ENCODE data around the gene TIMM9.
"Not testable (repeated sequence)": the region's sequence is repeated elsewhere in the genome, so short reads cannot be mapped to it uniquely, and the experiment has no call there.

The TIMM9 gene

GRCh38 chr14:58398495-58398894 is 28.8 kb downstream of the TIMM9 start:
- no peak for DNase-seq (ENCODE audit: low spot score)

GRCh38 chr14:58397156-58397555 is 30.2 kb downstream of the TIMM9 start:
- no peak for DNase-seq (ENCODE audit: low spot score)

GRCh38 chr14:58395812-58396788 is 31.2 kb downstream of the TIMM9 start, which contains the start of gene TOMM20L:
TSS of gene TOMM20L (plus strand) at chr14:58395930. CDS start at chr14:58395958, 28 bp downstream.
- DNase-seq (ENCODE audit: low spot score), result peak; percentile 35

GRCh38 chr14:58395562-58395811 is 31.8 kb downstream of the TIMM9 start:
- DNase-seq (ENCODE audit: low spot score), result no peak

GRCh38 chr14:58390830-58391229 is 36.5 kb downstream of the TIMM9 start:
- DNase-seq (ENCODE audit: low spot score), result no peak

GRCh38 chr14:58376791-58377190 is 50.5 kb downstream of the TIMM9 start:
- no peak for DNase-seq (ENCODE audit: low spot score)

GRCh38 chr14:58368956-58369355 is 58.4 kb downstream of the TIMM9 start:
- no peak for DNase-seq (ENCODE audit: low spot score)

- no peak for DNase-seq (ENCODE audit: low spot score)
These were observed 60.0 kb downstream of the TIMM9 start for GRCh38 chr14:58367296-58367695.

GRCh38 chr14:58364316-58364715 is 63.0 kb downstream of the TIMM9 start:
- DNase-seq (ENCODE audit: low spot score), result no peak

GRCh38 chr14:58362798-58363412 is 64.4 kb downstream of the TIMM9 start:
- no peak for DNase-seq (ENCODE audit: low spot score)

- DNase-seq (ENCODE audit: low spot score), result not testable (repeated sequence)
These were observed 65.1 kb downstream of the TIMM9 start for GRCh38 chr14:58362272-58362671.
